Retinal pigment epithelial cell (primary cell): Measurements from ENCODE around the gene RASSF7.
"Not testable (repeated sequence)": the region's sequence is repeated elsewhere in the genome, so short reads cannot be mapped to it uniquely, and the experiment has no call there.

Experiments
- DNase-seq: peaks from one replicate; pipeline ENCODE4 v3.0.0-alpha.2; 2010; ENCODE audit warnings: low read depth
- H3K4me3 ChIP-seq: 2 replicates; pipeline ENCODE4 v1.5.1; 2011; ENCODE audit warnings: mild to moderate bottlenecking, low read length, control low read depth, moderate library complexity
- TF ChIP-seq, protein P1 (sequence below): conservative IDR thresholded peaks from 2 replicates; pipeline ENCODE4 v1.5.1; 2011; ENCODE audit warnings: low read depth, low read length, control low read depth, inconsistent platforms

Gene RASSF7, protein sequence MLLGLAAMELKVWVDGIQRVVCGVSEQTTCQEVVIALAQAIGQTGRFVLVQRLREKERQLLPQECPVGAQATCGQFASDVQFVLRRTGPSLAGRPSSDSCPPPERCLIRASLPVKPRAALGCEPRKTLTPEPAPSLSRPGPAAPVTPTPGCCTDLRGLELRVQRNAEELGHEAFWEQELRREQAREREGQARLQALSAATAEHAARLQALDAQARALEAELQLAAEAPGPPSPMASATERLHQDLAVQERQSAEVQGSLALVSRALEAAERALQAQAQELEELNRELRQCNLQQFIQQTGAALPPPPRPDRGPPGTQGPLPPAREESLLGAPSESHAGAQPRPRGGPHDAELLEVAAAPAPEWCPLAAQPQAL

DNA sequence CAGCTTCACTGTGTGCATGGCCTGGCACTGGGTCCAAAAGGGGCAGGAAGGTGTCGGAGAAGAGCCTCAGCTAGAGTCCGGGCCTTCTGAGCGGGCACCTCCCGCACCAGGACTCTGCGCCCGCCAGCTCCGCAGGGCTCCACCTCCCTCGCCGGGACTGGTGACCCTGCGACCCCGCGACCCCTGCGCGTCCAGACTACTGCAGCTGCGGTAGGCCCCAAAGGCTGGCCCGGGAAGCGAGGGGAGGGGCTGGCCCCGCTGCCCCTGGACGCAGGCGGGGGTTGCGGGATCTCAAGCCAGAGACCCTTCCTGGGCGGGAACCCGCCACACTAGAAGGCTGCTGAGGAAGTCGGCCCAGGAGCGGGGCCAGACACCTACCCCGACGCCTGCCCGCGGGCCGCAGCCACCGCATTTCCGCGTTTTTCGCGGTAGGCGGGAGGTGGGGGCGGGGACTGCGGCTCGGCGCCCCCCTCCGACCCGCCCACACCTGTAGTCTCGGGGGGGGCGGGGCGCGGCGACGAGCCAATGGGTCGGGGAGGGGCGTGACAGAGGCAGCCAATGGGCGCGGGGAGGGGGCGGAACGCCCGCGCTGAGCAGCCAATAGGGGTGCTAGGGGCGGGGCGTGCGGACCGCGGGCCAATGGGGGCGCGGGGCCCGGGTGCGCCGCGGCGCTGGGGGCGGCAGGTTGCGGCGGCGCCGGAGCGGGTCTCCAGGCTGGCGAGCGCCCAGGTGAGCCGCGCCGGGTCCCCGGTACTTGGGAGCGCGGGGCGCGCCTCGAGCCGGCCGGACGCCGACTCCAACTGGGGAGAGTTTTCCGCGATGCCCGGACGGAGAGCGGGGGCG is at the start of gene RASSF7, which contains the start of gene LMNTD2:
Gene RASSF7 (plus strand): TSS at position 666 of the 843 bp plus-strand sequence. CDS start 799 bp downstream, outside the sequence.
Gene LMNTD2 (minus strand): TSS at position 434 of the 843 bp plus-strand sequence. CDS start 22 bp downstream, at position 412.
- TF ChIP-seq, protein P1, sequence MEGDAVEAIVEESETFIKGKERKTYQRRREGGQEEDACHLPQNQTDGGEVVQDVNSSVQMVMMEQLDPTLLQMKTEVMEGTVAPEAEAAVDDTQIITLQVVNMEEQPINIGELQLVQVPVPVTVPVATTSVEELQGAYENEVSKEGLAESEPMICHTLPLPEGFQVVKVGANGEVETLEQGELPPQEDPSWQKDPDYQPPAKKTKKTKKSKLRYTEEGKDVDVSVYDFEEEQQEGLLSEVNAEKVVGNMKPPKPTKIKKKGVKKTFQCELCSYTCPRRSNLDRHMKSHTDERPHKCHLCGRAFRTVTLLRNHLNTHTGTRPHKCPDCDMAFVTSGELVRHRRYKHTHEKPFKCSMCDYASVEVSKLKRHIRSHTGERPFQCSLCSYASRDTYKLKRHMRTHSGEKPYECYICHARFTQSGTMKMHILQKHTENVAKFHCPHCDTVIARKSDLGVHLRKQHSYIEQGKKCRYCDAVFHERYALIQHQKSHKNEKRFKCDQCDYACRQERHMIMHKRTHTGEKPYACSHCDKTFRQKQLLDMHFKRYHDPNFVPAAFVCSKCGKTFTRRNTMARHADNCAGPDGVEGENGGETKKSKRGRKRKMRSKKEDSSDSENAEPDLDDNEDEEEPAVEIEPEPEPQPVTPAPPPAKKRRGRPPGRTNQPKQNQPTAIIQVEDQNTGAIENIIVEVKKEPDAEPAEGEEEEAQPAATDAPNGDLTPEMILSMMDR = no peak
- DNase-seq = peak; percentile 50
- H3K4me3 ChIP-seq = peak within 1 kb of the TSS; percentile 55

DNA sequence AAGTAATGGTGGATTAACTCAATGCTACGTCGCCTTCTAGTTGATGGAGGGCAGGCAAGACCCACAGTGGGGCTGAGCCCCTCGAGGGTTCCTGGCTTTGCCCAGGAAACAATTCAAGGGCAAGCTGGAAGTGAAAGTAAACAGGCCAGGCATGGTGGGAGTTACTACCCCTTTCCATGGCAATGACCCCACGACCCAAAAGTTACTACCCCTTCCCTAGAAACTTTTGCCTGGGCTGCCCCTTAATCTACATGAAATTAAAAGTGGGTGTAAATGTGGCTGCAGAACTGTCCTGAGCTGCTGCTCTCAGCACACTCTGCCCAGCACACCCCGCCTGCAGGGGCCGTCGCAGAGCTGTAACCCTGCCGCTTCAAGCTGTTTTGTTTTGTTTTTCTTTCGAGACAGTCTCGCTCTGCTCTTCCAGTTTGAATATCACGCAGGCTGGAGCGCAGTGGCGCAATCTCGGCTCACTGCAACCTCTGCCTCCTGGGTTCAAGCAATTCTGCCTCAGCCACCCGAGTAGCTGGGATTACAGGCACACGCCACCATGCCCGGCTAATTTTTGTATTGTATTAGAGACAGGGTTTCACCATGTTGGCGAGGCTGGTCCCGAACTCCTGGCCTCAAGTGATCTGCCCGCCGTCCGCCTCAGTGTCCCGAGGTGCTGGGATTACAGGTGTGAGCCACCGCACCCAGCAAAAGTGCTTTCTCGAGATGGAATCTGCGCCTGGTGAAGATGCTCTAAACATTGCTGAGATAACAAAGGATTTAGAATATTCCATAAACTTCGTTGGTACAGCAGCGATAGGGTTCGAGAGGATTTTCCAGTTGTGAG is 47.8 kb upstream of the RASSF7 start:
- no peak for DNase-seq
- TF ChIP-seq, protein P1 = no peak
- H3K4me3 ChIP-seq = no peak overlapping the region

DNA sequence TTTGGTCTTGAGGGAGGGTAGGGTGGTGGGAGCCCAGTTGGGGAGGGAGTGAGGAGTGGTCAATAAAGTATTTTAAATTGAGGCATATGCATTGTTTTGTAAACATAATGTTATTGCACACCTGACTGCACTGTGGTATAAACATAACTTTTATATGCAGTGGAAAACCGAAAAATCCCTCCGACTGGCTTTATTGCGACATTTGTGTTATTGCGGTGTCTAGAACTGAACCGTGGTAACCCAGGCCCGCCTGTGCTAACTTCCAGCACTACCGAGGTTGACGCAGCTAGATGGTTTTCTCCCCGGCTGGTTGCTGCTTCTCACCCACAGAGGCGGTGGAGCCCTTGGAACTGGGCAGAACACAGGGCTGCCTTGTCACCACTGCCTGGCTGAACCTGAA is 46.2 kb upstream of the RASSF7 start:
- TF ChIP-seq, protein P1 = no peak
- no peak overlapping the region for H3K4me3 ChIP-seq
- no peak for DNase-seq

DNA sequence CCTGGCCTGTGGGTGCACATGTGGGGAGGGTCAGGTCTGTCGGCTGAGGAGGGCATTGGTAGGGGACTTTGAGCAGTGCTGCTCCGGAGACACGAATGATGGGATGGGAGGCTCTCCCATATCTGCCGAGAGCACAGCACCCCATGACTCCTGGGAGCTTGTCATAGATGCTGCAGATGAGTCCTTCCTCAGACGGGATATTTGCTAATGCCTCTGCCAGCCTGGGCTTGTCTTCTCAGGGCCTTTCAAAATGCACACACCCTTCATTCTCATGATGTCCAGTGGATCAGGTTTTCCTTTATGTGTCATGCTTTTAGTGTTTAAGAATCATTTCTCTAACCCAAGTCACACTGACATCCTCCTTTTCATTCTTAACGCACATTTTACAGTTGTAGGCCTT is 45.6 kb upstream of the RASSF7 start:
- H3K4me3 ChIP-seq = no peak overlapping the region
- TF ChIP-seq, protein P1 = no peak
- no peak for DNase-seq

DNA sequence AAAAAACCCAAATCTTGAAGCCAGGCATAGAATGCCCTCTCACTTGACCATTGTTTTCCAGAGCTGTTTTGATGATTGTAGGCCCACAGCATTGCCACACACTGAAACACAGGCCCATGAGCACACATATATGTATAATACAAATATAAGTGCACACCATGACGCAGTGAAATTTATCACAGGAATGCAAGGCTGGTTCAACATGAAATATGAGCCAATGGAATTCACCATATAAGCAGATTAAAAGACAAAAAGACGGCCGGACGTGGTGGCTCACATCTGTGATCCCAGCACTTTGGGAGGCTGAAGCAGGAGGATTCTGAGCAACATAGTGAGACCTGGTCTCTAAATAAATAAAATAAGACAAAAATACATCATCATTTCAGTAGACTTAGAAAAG is 44.4 kb upstream of the RASSF7 start:
- TF ChIP-seq, protein P1 = no peak
- no peak for DNase-seq
- no peak overlapping the region for H3K4me3 ChIP-seq

DNA sequence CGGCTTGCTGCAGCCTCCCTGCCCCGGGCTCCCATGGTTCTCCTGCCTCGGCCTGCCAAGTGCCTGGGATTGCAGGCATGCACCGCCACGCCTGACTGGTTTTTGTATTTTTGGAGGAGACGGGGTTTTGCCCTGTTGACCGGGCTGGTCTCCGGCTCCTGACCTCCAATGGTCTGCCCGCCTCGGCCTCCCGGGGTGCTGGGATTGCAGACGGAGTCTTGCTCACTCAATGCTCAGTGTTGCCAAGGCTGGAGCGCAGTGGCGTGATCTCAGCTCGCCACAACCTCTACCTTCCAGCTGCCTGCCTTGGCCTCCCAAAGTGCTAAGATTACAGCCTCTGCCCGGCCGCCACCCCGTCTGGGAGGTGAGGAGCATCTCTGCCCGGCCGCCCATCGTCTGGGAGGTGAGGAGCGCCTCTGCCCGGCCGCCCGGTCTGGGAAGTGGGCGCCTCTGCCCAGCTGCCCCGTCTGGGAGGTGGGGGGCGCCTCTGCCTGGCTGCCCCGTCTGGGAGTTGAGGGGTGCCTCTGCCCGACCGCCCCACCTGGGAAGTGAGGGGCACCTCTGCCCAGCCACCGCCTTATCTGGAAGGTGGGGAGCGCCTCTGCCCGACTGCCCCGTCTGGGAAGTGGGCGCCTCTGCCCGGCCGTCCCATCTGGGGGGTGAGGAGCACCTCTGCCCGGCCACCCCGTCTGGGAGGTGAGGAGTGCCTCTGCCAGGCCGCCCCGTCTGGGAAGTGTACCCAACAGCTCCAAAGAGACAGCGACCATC is 43.7 kb upstream of the RASSF7 start:
- DNase-seq, H3K4me3 ChIP-seq: not testable (repeated sequence)
